Putamen (tissue), 1 donor: ENCODE measurements around the gene NKTR.

ENCODE experiments used
- DNase-seq: peaks from one replicate; pipeline ENCODE4 v3.0.0-alpha.2; 2016; ENCODE audit warnings: low spot score

NKTR gene

GRCh38 chr3:42662813-42663535 is 62.5 kb downstream of the NKTR start:
- DNase-seq = no peak

DNA sequence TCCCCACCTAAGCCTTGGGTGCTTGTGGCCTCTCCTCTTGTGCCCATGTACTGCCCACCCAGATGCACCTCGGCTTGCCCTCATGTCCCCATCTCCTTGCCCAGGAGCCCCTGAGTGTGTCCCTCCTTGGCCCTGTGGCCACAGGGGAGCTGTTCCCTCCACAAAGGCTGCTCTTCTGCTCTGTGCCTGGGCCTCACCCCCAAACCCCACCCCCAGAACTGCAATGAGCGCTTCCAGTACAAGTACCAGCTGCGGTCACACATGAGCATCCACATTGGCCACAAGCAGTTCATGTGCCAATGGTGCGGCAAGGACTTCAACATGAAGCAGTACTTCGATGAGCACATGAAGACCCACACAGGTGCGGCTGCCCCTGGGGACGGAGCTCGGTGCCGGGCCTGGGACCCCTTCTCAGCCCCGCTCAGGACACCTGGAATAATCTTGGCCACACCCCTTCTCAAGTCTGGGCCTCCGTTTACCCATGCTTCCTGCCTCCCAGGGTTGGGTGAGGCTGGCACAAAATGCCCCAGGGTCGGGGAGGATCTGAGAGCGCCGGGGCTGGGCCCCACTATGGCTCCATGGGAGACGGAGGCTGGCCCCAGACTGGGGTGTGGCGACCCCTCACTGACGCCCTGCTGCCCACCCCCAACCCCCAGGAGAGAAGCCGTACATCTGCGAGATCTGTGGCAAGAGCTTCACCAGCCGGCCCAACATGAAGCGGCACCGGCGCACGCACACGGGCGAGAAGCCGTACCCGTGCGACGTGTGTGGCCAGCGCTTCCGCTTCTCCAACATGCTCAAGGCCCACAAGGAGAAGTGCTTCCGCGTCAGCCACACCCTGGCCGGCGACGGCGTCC is 63.3 kb downstream of the NKTR start:
- no peak for DNase-seq

GRCh38 chr3:42664438-42664803 is 63.9 kb downstream of the NKTR start:
- DNase-seq = no peak

DNA sequence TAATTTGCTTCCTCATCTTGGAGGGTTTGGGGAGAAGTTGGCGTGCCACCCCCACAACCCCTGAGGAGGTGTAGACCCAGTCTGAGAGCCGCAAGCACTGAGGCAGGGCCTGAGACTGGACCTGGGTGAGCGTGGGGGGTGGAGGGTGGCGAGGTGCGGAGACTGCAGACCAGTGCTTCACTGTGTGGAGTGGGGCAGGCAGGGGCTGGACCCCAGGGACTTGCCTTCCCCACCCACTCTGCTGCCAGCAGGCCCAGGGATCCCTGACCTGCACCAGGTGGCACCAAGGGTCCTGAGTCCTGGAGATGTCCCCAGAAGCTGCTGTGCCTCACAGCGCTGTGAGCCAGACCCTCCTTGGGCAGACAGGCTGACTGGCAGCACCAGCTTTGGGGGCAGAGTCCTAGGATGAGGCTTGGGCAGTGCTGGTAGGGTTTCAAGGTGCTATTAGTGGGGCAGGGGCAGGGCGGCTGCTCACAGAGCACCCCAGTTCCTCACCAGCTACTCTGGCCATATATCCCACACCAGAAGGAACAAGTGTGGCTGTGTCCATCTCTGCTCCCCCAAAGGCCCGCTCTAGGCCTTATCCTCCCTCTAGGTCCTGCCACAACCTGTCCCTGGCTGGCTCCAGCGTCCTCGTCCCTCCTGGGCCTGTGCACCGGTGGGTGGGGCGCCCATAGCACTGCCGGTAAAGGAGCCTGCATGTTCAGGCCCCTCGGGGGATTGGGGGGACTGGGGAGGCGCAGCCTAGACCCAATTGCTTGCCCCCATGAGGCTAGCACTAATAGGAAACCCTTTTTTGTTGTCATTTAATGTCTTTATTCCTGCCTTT is 64.8 kb downstream of the NKTR start:
- no peak for DNase-seq

GRCh38 chr3:42666022-42666421 is 65.5 kb downstream of the NKTR start:
- no peak for DNase-seq

DNA sequence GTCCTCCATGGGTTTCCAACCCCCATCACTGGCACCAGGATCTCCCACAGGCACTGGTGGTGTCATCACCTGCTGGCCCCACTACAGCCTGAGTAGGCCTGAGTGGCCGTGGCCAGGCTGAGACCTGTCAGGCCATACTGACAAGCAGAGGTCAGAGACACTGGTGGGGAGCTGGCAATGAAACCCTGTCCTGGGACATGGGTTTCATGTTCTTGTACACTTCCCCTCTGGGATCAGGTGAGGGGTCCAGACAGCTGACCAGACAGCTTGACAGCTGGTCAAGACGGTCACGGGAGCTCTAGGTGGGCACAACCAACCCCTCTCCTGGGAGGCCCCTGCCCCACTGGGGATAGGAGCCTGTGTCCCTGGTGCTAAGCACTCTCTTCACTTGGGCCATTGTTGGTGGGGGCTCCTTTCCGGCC is 66.1 kb downstream of the NKTR start:
- DNase-seq = no peak

- DNase-seq = no peak
Measured at GRCh38 chr3:42667096-42667522, 66.6 kb downstream of the NKTR start.

- no peak for DNase-seq
Measured at GRCh38 chr3:42667523-42668412, 67.3 kb downstream of the NKTR start.

- DNase-seq = no peak
Measured at GRCh38 chr3:42668413-42668760, 67.9 kb downstream of the NKTR start.

DNA sequence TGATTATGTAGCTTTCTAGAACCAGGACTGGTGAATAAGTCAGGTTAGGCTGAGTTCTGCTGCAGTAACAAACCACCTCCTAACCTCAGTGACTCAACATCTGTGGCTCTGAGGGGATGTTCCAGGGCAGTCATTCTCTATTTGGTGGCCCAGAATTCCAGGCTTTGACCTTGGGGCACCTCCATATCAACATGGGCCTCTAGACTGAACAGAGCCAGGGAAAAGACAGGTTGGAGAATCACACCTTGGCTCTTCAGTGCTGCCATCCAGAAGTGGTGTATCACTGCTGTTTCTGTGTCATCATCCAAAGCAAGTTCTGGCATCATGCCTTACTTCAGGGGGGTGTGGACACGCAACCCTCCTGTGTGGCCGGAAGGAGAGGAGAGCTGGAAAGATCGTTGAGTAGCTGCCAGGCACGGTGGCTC is 68.3 kb downstream of the NKTR start:
- no peak for DNase-seq

GRCh38 chr3:42670051-42670576 is 69.6 kb downstream of the NKTR start:
- no peak for DNase-seq

GRCh38 chr3:42670670-42671069 is 70.2 kb downstream of the NKTR start:
- DNase-seq = no peak

GRCh38 chr3:42672515-42672914 is 72.0 kb downstream of the NKTR start:
- DNase-seq = no peak

GRCh38 chr3:42673082-42673481 is 72.6 kb downstream of the NKTR start:
- no peak for DNase-seq

DNA sequence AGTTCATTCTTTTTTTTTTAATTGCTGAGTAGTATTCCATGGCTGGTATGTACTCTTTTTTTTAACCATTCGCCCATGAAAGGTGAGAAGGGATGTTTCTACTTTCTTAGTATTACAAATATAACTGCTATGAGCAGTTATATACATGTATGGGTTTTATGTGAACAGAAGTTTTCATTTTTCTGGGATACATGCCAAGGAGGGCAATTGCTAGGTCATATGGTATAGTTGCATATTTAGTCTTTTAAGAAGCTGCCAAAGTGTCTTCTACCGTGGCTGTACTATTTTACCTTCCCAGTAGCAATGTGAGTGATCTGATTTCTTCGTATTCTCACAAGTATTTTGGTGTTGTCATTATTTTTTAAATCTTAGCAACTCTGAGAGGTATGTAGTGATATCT is 73.7 kb downstream of the NKTR start:
- DNase-seq = no peak

DNA sequence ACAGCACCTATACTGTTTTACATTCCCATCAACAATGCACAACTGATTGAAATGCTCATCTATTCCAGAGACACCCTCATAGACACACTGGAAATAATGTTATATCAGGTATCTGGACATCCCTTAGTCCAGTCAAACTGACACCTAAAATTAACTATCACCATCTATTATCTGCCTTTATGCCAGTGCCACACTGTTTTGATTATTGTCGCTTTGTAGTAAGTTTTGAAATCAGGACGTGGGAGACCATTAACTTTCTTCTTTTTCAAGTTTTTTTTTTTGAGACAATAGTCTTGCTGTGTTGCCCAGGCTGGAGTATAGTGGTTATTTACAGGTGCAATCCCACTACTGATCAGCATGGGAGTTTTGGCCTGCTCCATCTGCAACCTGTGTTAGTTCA is 75.4 kb downstream of the NKTR start:
- no peak for DNase-seq

DNA sequence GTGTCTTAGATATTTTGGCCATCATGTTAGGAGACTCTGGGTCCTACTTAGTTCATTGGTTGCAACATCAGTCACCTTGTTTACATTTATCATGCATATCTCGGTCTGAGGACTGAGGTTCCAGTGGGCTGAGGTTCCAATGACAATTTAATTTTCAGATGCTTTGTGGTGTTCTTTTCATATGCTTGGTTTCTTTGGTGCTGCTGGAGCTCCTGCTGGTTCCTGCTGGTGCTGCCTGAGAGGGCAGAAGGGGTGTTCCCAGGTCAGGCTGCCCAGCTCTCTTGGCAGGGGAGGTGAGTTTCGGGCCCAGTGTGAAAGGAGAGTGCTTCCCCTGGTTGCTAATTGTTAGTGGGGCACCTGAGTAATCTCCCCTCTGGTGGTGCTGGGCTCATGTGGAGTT is 78.0 kb downstream of the NKTR start:
- no peak for DNase-seq

DNA sequence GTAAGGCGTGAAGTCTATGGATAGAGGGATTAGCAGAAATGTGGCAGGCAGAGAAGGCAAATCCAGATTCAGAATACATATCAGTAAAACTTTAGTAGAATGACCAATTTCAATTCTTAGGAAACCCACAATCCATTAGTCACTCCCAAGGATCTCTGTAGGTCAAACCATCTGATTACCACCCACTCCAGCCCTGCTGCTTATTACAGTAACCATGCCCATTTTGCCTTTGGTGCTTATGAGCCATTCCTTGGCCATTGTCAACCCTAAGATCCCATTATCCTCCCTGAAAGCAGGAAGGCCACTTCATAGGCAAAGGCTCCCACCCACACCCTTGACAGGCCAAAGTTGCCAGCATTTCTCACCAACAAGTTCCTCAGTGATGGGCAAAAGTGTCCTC is 79.8 kb downstream of the NKTR start:
- DNase-seq = no peak

GRCh38 chr3:42680806-42681205 is 80.3 kb downstream of the NKTR start:
- no peak for DNase-seq

GRCh38 chr3:42681361-42682038 is 81.0 kb downstream of the NKTR start:
- peak; percentile 75 for DNase-seq
